GM12878 (cell line): ENCODE measurements around the gene GALP. TPM values are rescaled to one million over a fixed set of nuclear protein-coding genes. Genes with fewer than 3 reads are reported as not detected.
A peak's percentile ranks its signal among the peaks of the same experiment; 100 is the strongest.

Experiments
- BRCA1 ChIP-seq: IDR thresholded peaks from 2 replicates; pipeline ENCODE4 v1.6.1; 2011; ENCODE audit warnings: low read depth, low read length, improper control_type of control experiment
- CBX3 ChIP-seq: fragments of 200-600 bp; sonication (generic); IDR thresholded peaks from 2 replicates; pipeline ENCODE4 v1.6.1; 2016; ENCODE audit warnings: low read depth, borderline replicate concordance
- CHD2 ChIP-seq: IDR thresholded peaks from 2 replicates; pipeline ENCODE4 v1.6.1; 2011; ENCODE audit warnings: low read depth, low read length, improper control_type of control experiment, borderline replicate concordance
- FOXK2 ChIP-seq: fragments of 450-650 bp; IDR thresholded peaks from 2 replicates; pipeline ENCODE4 v1.6.1; 2017; ENCODE audit warnings: mild to moderate bottlenecking, moderate library complexity
- HCFC1 ChIP-seq: fragments of 150-350 bp; IDR thresholded peaks from 2 replicates; pipeline ENCODE4 v1.6.1; 2014; ENCODE audit warnings: low read length
- HDGF ChIP-seq: fragments of 450-650 bp; IDR thresholded peaks from 2 replicates; pipeline ENCODE4 v1.6.1; 2016; ENCODE audit warnings: antibody characterized with exemption
- IKZF1 ChIP-seq: fragments of 450-650 bp; conservative IDR thresholded peaks from 2 replicates; pipeline ENCODE4 v1.6.1; 2017; ENCODE audit warnings: antibody characterized with exemption, mild to moderate bottlenecking
- IRF4 ChIP-seq: IDR thresholded peaks from 2 replicates; pipeline ENCODE4 v1.6.1; 2011; ENCODE audit warnings: low read depth, low read length
- MEF2A ChIP-seq: IDR thresholded peaks from 2 replicates; pipeline ENCODE4 v1.6.1; 2011; ENCODE audit warnings: low read depth, mild to moderate bottlenecking, low read length, moderate library complexity; ENCODE audit not compliant: insufficient read depth
- MXI1 ChIP-seq: fragments of 150-350 bp; IDR thresholded peaks from 2 replicates; pipeline ENCODE4 v1.6.1; 2011; ENCODE audit warnings: low read depth, mild to moderate bottlenecking, inconsistent platforms, low read length, improper control_type of control experiment
- NFYB ChIP-seq: IDR thresholded peaks from 2 replicates; pipeline ENCODE4 v1.6.1; 2011; ENCODE audit warnings: low read depth, mild to moderate bottlenecking, low read length, improper control_type of control experiment, moderate library complexity; ENCODE audit not compliant: insufficient read depth
- NR2C1 ChIP-seq: fragments of 450-650 bp; IDR thresholded peaks from 2 replicates; pipeline ENCODE4 v1.6.1; 2017; ENCODE audit warnings: antibody characterized with exemption, mild to moderate bottlenecking, moderate library complexity
- NR2F1 ChIP-seq: fragments of 450-650 bp; conservative IDR thresholded peaks from 2 replicates; pipeline ENCODE4 v1.6.1; 2017; ENCODE audit warnings: mild to moderate bottlenecking
- POLR2A ChIP-seq: IDR thresholded peaks from 2 replicates; pipeline ENCODE4 v1.6.1; 2011; ENCODE audit warnings: low read depth, mild to moderate bottlenecking, low read length
- RELA ChIP-seq: fragments of 450-650 bp; IDR thresholded peaks from 2 replicates; pipeline ENCODE4 v1.8.0; 2014; ENCODE audit warnings: borderline replicate concordance; ENCODE audit not compliant: partially characterized antibody
- SIX5 ChIP-seq: IDR thresholded peaks from 2 replicates; pipeline ENCODE4 v1.6.1; 2011; ENCODE audit warnings: mild to moderate bottlenecking, low read depth, low read length, moderate library complexity; ENCODE audit not compliant: severe bottlenecking
- SP1 ChIP-seq: IDR thresholded peaks from one replicate; pipeline ENCODE4 v1.6.1; 2011; ENCODE audit warnings: low read depth, low read length
- SREBF1 ChIP-seq: IDR thresholded peaks from 2 replicates; pipeline ENCODE4 v1.6.1; 2012; ENCODE audit warnings: mild to moderate bottlenecking, low read length
- SRF ChIP-seq, 2 experiments: IDR thresholded peaks; 2 replicates each; pipeline ENCODE4 v1.6.1; 2011; ENCODE audit warnings: low read depth in 2 of 2, low read length in 2 of 2, mild to moderate bottlenecking in 1 of 2, moderate library complexity in 1 of 2
- WRNIP1 ChIP-seq: IDR thresholded peaks from 2 replicates; pipeline ENCODE4 v1.6.1; 2011; ENCODE audit warnings: low read depth, low read length, improper control_type of control experiment, borderline replicate concordance
- YY1 ChIP-seq: IDR thresholded peaks from 2 replicates; pipeline ENCODE4 v1.6.1; 2011; ENCODE audit warnings: low read depth, mild to moderate bottlenecking, low read length
- ZNF207 ChIP-seq: fragments of 450-650 bp; IDR thresholded peaks from 2 replicates; pipeline ENCODE4 v1.6.1; 2014; ENCODE audit warnings: antibody characterized with exemption, mild to moderate bottlenecking, borderline replicate concordance
- ZNF217 ChIP-seq: fragments of 450-650 bp; IDR thresholded peaks from 2 replicates; pipeline ENCODE4 v1.6.1; 2017; ENCODE audit warnings: antibody characterized with exemption, mild to moderate bottlenecking
- ZNF24 ChIP-seq: fragments of 450-650 bp; IDR thresholded peaks from 2 replicates; pipeline ENCODE4 v1.6.1; 2017; ENCODE audit warnings: antibody characterized with exemption, mild to moderate bottlenecking
- ZNF384 ChIP-seq: IDR thresholded peaks from 2 replicates; pipeline ENCODE4 v1.6.1; 2012; ENCODE audit warnings: low read depth, mild to moderate bottlenecking, low read length, improper control_type of control experiment, borderline replicate concordance
- polyA plus RNA-seq, 11 experiments: library from polyadenylated mRNA; depleted of rRNA in 4 of 11; unstranded in 6 of 11; stranded (reverse) in 5 of 11; fragments of >200 nt; fragmentation: Nextera tagmentation in 4 of 11; fragmentation: Illumina TruSeq in 1 of 11; extraction: Ambion mirVana in 4 of 11; extraction: Trizol in 1 of 11; gene quantifications; 1 replicate in 1 of 11; 2 replicates in 10 of 11; pipeline versions ENCODE4 v1.2.1 to v1.2.3, GENCODE V29; 2011 to 2016; ENCODE audit warnings: inconsistent platforms in 2 of 11, missing spikeins in 2 of 11, low read depth in 1 of 11
- total RNA-seq, 4 experiments: library from RNA; depleted of rRNA in 3 of 4; stranded (reverse); fragments of >200 nt in 3 of 4; fragmentation: Illumina TruSeq in 1 of 4; extraction: Trizol in 1 of 4; gene quantifications; 2 replicates each; pipeline versions ENCODE4 v1.2.1 to v1.2.3, GENCODE V29; 2013 to 2021
- TF ChIP-seq, protein P1 (sequence below): IDR thresholded peaks from 2 replicates; pipeline ENCODE4 v1.6.1; 2012; ENCODE audit warnings: mild to moderate bottlenecking, low read depth, low read length
- TF ChIP-seq, protein P2 (sequence below): fragments of 450-650 bp; IDR thresholded peaks from 2 replicates; pipeline ENCODE4 v1.6.1; 2014; ENCODE audit warnings: mild to moderate bottlenecking
- TF ChIP-seq, protein P3 (sequence below): IDR thresholded peaks from 2 replicates; pipeline ENCODE4 v1.6.1; 2012; ENCODE audit warnings: low read length, inconsistent platforms

GALP gene
- total and polyA plus RNA-seq, 10 of the 15 experiments (the other 5 are each of a cell fraction or from before 2014, with no cell fraction given): not detected

DNA sequence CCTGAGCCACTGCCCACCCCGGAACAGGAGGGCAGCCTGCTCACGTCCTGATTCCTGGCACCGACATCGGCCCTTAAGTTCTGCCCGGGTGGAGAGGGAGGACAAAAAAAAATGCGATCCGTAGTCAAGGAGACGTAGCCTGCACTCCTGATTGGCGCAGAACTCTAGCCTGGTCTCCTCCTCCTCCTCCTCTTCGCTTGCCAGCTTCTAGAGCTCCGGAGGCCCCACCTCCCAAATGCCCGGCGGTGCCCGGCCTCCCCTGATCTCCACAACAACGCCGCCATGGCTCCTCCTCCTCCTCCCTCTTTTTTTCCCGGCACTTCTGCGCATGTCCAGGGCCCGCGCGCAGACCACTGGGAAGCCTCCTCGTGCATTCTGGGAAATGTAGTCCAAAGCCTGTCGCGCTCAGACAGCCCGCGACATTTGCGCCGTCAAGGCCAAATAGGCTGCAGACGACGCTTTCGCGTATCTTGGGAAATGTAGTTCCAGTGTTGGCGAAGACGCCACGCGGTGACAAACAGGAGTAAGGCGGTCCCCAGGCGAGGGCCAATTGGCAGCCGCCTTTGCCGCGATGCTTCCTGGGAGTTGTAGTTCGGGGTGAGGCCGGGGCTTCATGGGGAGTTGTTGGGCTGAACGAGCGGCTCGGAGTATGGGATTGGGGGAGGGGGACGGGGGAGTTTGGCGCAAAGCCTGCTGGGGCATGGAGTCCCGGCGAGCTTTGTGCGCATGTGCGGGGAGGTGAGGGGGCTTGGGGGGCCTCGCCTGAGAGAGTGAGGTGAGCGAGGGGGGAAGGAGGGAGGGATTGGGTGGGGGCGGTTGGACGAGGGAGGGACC, 35.0 kb upstream of the GALP start, which contains the start of gene ZNF444 (continued):
- TF ChIP-seq, protein P1, sequence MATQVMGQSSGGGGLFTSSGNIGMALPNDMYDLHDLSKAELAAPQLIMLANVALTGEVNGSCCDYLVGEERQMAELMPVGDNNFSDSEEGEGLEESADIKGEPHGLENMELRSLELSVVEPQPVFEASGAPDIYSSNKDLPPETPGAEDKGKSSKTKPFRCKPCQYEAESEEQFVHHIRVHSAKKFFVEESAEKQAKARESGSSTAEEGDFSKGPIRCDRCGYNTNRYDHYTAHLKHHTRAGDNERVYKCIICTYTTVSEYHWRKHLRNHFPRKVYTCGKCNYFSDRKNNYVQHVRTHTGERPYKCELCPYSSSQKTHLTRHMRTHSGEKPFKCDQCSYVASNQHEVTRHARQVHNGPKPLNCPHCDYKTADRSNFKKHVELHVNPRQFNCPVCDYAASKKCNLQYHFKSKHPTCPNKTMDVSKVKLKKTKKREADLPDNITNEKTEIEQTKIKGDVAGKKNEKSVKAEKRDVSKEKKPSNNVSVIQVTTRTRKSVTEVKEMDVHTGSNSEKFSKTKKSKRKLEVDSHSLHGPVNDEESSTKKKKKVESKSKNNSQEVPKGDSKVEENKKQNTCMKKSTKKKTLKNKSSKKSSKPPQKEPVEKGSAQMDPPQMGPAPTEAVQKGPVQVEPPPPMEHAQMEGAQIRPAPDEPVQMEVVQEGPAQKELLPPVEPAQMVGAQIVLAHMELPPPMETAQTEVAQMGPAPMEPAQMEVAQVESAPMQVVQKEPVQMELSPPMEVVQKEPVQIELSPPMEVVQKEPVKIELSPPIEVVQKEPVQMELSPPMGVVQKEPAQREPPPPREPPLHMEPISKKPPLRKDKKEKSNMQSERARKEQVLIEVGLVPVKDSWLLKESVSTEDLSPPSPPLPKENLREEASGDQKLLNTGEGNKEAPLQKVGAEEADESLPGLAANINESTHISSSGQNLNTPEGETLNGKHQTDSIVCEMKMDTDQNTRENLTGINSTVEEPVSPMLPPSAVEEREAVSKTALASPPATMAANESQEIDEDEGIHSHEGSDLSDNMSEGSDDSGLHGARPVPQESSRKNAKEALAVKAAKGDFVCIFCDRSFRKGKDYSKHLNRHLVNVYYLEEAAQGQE: no peak
- TF ChIP-seq RELA (peak; percentile 86), HCFC1 (peak; percentile 99), WRNIP1 (no peak), SRF (IDR thresholded peaks at IDR 0.05; ENCODE audit: low read depth in 2 of 2, low read length in 2 of 2) (peak; percentile 21 to 77), IRF4 (peak; percentile 40; the same call in 1 of the 2 replicates), POLR2A (peak; percentile 76), MXI1 (peak; percentile 81), SIX5 (peak; percentile 95), CHD2 (peak; percentile 96), FOXK2 (no peak), SREBF1 (peak; percentile 78), ZNF384 (peak; percentile 63), IKZF1 (peak; percentile 100), MEF2A (0 out of 2 replicates have a peak, but pooled peaks have one; percentile 3), ZNF207 (peak; percentile 99), NR2F1 (no peak), ZNF24 (no peak), BRCA1 (peak; percentile 63), HDGF (peak; percentile 91), CBX3 (no peak), YY1 (peak; percentile 92), ZNF217 (no peak), SP1 (peak; percentile 37), NR2C1 (peak; percentile 72), NFYB (no peak)
- TF ChIP-seq, protein P2, sequence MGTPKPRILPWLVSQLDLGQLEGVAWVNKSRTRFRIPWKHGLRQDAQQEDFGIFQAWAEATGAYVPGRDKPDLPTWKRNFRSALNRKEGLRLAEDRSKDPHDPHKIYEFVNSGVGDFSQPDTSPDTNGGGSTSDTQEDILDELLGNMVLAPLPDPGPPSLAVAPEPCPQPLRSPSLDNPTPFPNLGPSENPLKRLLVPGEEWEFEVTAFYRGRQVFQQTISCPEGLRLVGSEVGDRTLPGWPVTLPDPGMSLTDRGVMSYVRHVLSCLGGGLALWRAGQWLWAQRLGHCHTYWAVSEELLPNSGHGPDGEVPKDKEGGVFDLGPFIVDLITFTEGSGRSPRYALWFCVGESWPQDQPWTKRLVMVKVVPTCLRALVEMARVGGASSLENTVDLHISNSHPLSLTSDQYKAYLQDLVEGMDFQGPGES: peak; percentile 64; the same call in 1 of the 2 replicates
- TF ChIP-seq, protein P3, sequence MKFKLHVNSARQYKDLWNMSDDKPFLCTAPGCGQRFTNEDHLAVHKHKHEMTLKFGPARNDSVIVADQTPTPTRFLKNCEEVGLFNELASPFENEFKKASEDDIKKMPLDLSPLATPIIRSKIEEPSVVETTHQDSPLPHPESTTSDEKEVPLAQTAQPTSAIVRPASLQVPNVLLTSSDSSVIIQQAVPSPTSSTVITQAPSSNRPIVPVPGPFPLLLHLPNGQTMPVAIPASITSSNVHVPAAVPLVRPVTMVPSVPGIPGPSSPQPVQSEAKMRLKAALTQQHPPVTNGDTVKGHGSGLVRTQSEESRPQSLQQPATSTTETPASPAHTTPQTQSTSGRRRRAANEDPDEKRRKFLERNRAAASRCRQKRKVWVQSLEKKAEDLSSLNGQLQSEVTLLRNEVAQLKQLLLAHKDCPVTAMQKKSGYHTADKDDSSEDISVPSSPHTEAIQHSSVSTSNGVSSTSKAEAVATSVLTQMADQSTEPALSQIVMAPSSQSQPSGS: no peak
